HepG2 (cell line): ENCODE data around the gene BLVRB. TPM values are rescaled to one million over a fixed set of nuclear protein-coding genes. Genes with fewer than 3 reads are reported as not detected.

Source experiments
- CBFB ChIP-seq: sonication (generic); formaldehyde crosslinking; IDR thresholded peaks from 2 replicates; pipeline ENCODE4 v1.4.0; 2020; ENCODE audit warnings: missing genetic modification reagents
- CHD2 ChIP-seq: IDR thresholded peaks from 2 replicates; pipeline ENCODE4 v1.6.1; 2011; ENCODE audit warnings: low read depth, low read length, improper control_type of control experiment
- DPF2 ChIP-seq: sonication (generic); formaldehyde crosslinking; IDR thresholded peaks from 2 replicates; pipeline ENCODE4 v1.4.0; 2020; ENCODE audit warnings: mild to moderate bottlenecking, low read depth, missing genetic modification reagents, borderline replicate concordance
- ELF1 ChIP-seq: sonication (generic); formaldehyde crosslinking; IDR thresholded peaks from 2 replicates; pipeline ENCODE4 v1.4.0; 2020; ENCODE audit warnings: missing genetic modification reagents
- FOSL2 ChIP-seq: sonication (generic); formaldehyde crosslinking; IDR thresholded peaks from 2 replicates; pipeline ENCODE4 v1.4.0; 2020; ENCODE audit warnings: missing genetic modification reagents
- HES4 ChIP-seq: sonication (generic); formaldehyde crosslinking; IDR thresholded peaks from 2 replicates; pipeline ENCODE4 v1.9.0; 2021; ENCODE audit warnings: mild to moderate bottlenecking, missing genetic modification reagents, borderline replicate concordance
- HNRNPK ChIP-seq: fragments of 200-400 bp; formaldehyde crosslinking; IDR thresholded peaks from 2 replicates; pipeline ENCODE4 v1.6.1; 2018; ENCODE audit warnings: low read length, low read depth, moderate library complexity, mild to moderate bottlenecking; ENCODE audit not compliant: poor library complexity, severe bottlenecking
- IRF9 ChIP-seq: sonication (generic); formaldehyde crosslinking; IDR thresholded peaks from 2 replicates; pipeline ENCODE4 v1.8.0; 2022; ENCODE audit warnings: missing genetic modification reagents, mild to moderate bottlenecking, borderline replicate concordance
- ISL2 ChIP-seq: sonication (generic); formaldehyde crosslinking; IDR thresholded peaks from 2 replicates; pipeline ENCODE4 v1.5.0; 2020; ENCODE audit warnings: missing genetic modification reagents
- KAT7 ChIP-seq: IDR thresholded peaks from 2 replicates; pipeline ENCODE4 v1.6.1; 2018; ENCODE audit warnings: borderline replicate concordance, missing compliant biosample characterization
- MAX ChIP-seq: IDR thresholded peaks from 2 replicates; pipeline ENCODE4 v1.6.1; 2012; ENCODE audit warnings: inconsistent platforms
- MED1 ChIP-seq: sonication (generic); formaldehyde crosslinking; IDR thresholded peaks from 2 replicates; pipeline ENCODE4 v1.4.0; 2020; ENCODE audit warnings: missing genetic modification reagents
- MZF1 ChIP-seq: sonication (generic); formaldehyde crosslinking; IDR thresholded peaks from 2 replicates; pipeline ENCODE4 v1.8.1; 2023; ENCODE audit warnings: mild to moderate bottlenecking, missing genetic modification reagents, borderline replicate concordance
- NRL ChIP-seq: sonication (generic); formaldehyde crosslinking; IDR thresholded peaks from 2 replicates; pipeline ENCODE4 v1.5.0; 2020; ENCODE audit warnings: missing genetic modification reagents, mild to moderate bottlenecking, moderate library complexity, borderline replicate concordance
- PHF21A ChIP-seq: sonication (generic); formaldehyde crosslinking; IDR thresholded peaks from 2 replicates; pipeline ENCODE4 v1.5.0; 2020; ENCODE audit warnings: mild to moderate bottlenecking, missing genetic modification reagents
- POGZ ChIP-seq: sonication (generic); formaldehyde crosslinking; IDR thresholded peaks from 2 replicates; pipeline ENCODE4 v1.4.0; 2020; ENCODE audit warnings: mild to moderate bottlenecking, missing genetic modification reagents
- RBAK ChIP-seq: sonication (generic); formaldehyde crosslinking; IDR thresholded peaks from 2 replicates; pipeline ENCODE4 v1.5.1; 2020; ENCODE audit warnings: mild to moderate bottlenecking, missing genetic modification reagents
- SRY ChIP-seq: sonication (generic); formaldehyde crosslinking; IDR thresholded peaks from 2 replicates; pipeline ENCODE4 v1.8.0; 2022; ENCODE audit warnings: mild to moderate bottlenecking, missing genetic modification reagents
- TAF15 ChIP-seq: fragments of 200-400 bp; formaldehyde crosslinking; IDR thresholded peaks from one replicate; pipeline ENCODE4 v1.6.1; 2018; ENCODE audit warnings: mild to moderate bottlenecking, low read depth, low read length; ENCODE audit not compliant: poor library complexity, severe bottlenecking
- ZBTB37 ChIP-seq: sonication (generic); formaldehyde crosslinking; IDR thresholded peaks from 2 replicates; pipeline ENCODE4 v1.4.0; 2020; ENCODE audit warnings: mild to moderate bottlenecking, missing genetic modification reagents
- ZNF329 ChIP-seq: sonication (generic); formaldehyde crosslinking; IDR thresholded peaks from 2 replicates; pipeline ENCODE4 v1.9.0; 2021; ENCODE audit warnings: low read depth, mild to moderate bottlenecking, missing genetic modification reagents
- ZNF331 ChIP-seq: sonication (generic); formaldehyde crosslinking; IDR thresholded peaks from 2 replicates; pipeline ENCODE4 v1.4.0; 2020; ENCODE audit warnings: missing genetic modification reagents
- ZNF614 ChIP-seq: IDR thresholded peaks from 2 replicates; pipeline ENCODE4 v1.6.1; 2018; ENCODE audit warnings: missing biosample characterization, missing genetic modification reagents, inconsistent platforms, borderline replicate concordance
- ZNF770 ChIP-seq: sonication (generic); formaldehyde crosslinking; IDR thresholded peaks from 2 replicates; pipeline ENCODE4 v1.5.0; 2020; ENCODE audit warnings: mild to moderate bottlenecking, missing genetic modification reagents
- ZNF792 ChIP-seq: IDR thresholded peaks from 2 replicates; pipeline ENCODE4 v1.6.1; 2016
- ZNF879 ChIP-seq: sonication (generic); formaldehyde crosslinking; IDR thresholded peaks from 2 replicates; pipeline ENCODE4 v1.8.1; 2023; ENCODE audit warnings: missing genetic modification reagents
- polyA plus RNA-seq, 8 experiments: library from polyadenylated mRNA; depleted of rRNA in 3 of 8; stranded (reverse) in 7 of 8; unstranded in 1 of 8; fragments of >200 nt; fragmentation: Illumina TruSeq in 4 of 8; extraction: Trizol in 4 of 8; gene quantifications; 2 replicates each; pipeline versions ENCODE4 v1.2.1 to v1.2.3, GENCODE V29; 2011 to 2016; ENCODE audit warnings: low read depth in 4 of 8, missing spikeins in 1 of 8, mixed read lengths in 1 of 8; ENCODE audit not compliant: insufficient read depth in 1 of 8
- total RNA-seq, 5 experiments: library from RNA; depleted of rRNA; stranded (reverse); fragments of >200 nt; fragmentation: Illumina TruSeq; extraction: Trizol; gene quantifications; 2 replicates each; pipeline ENCODE4 v1.2.3, GENCODE V29; 2016; ENCODE audit warnings: low read depth in 1 of 5

BLVRB gene
- total and polyA plus RNA-seq, 2 of the 13 experiments (the other 11 are each of a cell fraction or from before 2014, with no cell fraction given): 25.9 to 51.4 TPM

- TF ChIP-seq ZNF792 (CRISPR knock-in tag): no peak; the same call in 1 of the 2 replicates
- TF ChIP-seq TAF15: peak; percentile 47
- TF ChIP-seq CBFB (CRISPR knock-in tag): peak; percentile 76
- TF ChIP-seq ZNF331 (CRISPR knock-in tag): peak; percentile 76
- TF ChIP-seq MAX: peak; percentile 83
- peak; percentile 80 for TF ChIP-seq FOSL2 (CRISPR knock-in tag)
- peak; percentile 89 for TF ChIP-seq HNRNPK
- TF ChIP-seq ISL2 (CRISPR knock-in tag): peak; percentile 75
- TF ChIP-seq MED1 (CRISPR knock-in tag): peak; percentile 74
- TF ChIP-seq ZNF770 (CRISPR knock-in tag): peak; percentile 49
- TF ChIP-seq IRF9 (CRISPR knock-in tag): peak; percentile 73
- TF ChIP-seq HES4 (CRISPR knock-in tag): peak; percentile 51; the same call in 1 of the 2 replicates
- no peak for TF ChIP-seq DPF2 (CRISPR knock-in tag)
- peak; percentile 15; the same call in 1 of the 2 replicates for TF ChIP-seq ZNF614 (CRISPR knock-in tag)
- no peak for TF ChIP-seq RBAK
- peak; percentile 87 for TF ChIP-seq PHF21A
- TF ChIP-seq ZBTB37 (CRISPR knock-in tag): peak; percentile 64; the same call in 1 of the 2 replicates
- 0 out of 2 replicates have a peak, but pooled peaks have one; percentile 60 for TF ChIP-seq ZNF879
- no peak for TF ChIP-seq SRY (CRISPR knock-in tag)
- TF ChIP-seq NRL (CRISPR knock-in tag): peak; percentile 94
- peak; percentile 81 for TF ChIP-seq ELF1 (CRISPR knock-in tag)
- peak; percentile 61 for TF ChIP-seq ZNF329 (CRISPR knock-in tag)
- peak; percentile 77; the same call in 1 of the 2 replicates for TF ChIP-seq KAT7 (CRISPR knock-in tag)
- TF ChIP-seq MZF1 (CRISPR knock-in tag): 0 out of 2 replicates have a peak, but pooled peaks have one; percentile 47
- no peak for TF ChIP-seq CHD2
- peak; percentile 91 for TF ChIP-seq POGZ (CRISPR knock-in tag)
These were observed 44.5 kb downstream of the BLVRB start (continued) for GRCh38 chr19:40420766-40421765.
